Activated CD4-positive, alpha-beta T cell treated with anti-CD3 and anti-CD28 coated beads, Interleukin-2, Interleukin-4, amounts not matched to agents 100 ng/mL and 50 ng/mL, durations not matched to agents 16 hours and 8 hours (primary cell): ENCODE measurements around the gene NTN4.
"Not testable (repeated sequence)": the region's sequence is repeated elsewhere in the genome, so short reads cannot be mapped to it uniquely, and the experiment has no call there.

Experiments
- DNase-seq: peaks from one replicate; pipeline ENCODE4 v3.0.0-alpha.2; 2020; ENCODE audit warnings: low spot score

NTN4 gene

GRCh38 chr12:95755261-95755865, 35.2 kb downstream of the NTN4 start:
- no peak for DNase-seq

GRCh38 chr12:95746062-95746461, 44.5 kb downstream of the NTN4 start:
- DNase-seq = not testable (repeated sequence)

DNA sequence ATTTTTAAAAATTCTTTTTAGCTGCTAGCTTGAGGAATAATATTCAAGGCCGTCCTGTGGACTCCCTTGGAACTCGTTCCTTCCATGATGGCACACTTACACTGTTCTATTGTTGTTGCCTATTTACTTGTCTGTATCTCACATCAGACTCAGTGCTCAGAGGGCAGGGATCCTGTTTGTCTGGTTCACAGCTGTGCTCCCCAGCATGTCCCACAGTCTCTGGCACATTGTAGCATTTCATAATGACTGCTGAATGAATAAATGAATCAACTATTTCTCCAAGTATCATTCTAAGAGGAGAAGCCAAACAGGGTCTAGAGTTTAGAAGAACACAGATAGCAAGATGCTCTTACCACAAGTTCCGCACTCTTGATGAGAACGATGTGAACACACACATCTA, 48.0 kb downstream of the NTN4 start:
- no peak for DNase-seq

GRCh38 chr12:95741635-95742034, 48.9 kb downstream of the NTN4 start:
- DNase-seq = no peak

DNA sequence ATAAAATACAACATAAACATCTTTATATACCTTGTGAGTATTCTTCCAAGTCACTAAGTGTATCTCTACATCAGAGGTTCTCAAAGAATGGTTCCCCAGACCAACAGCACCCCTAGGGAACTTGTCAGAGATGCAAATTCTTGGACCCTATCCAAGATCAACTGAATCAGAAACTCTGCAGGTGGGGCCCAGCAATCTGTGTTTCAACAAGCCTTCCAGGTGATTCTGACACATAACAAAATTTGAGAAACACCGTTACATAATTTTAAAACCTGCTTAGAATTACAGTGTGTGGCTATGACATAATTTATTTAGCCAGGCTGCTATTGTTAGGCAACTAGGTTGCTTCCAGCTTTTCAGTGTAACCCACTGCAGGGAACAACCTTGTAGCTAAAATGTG, 49.8 kb downstream of the NTN4 start:
- no peak for DNase-seq

- no peak for DNase-seq
These were observed 50.8 kb downstream of the NTN4 start for GRCh38 chr12:95739561-95740313.

DNA sequence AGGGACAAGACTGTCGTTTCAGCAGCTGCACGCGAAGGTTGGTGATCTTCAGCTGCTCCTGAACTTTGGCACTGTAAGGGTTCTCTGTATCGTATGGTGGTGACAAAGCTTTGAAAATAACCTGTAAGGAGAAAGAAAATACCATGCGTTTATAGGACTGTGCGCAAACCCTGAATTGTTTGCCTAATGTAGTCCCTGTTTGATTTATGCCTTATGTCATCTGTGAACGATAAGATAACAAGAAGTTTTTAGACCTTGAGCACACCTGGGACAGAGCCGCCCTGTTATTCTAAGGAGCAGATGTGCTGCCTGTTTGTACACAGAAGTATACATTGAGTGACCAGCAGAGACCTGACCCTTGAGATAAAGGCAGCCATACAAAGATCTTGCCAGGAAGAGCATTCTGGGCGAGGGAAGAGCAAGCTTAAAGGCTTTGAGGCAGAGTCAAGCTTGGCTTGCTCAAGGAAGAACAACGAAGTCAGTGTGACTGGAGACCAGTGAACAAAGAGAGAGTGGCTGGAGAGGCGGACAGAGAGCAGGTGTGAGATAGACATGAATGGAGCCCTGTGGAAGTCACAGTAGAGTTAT, 52.4 kb downstream of the NTN4 start:
- DNase-seq = no peak

GRCh38 chr12:95736631-95737030, 53.9 kb downstream of the NTN4 start:
- no peak for DNase-seq

- not testable (repeated sequence) for DNase-seq
These were observed 54.8 kb downstream of the NTN4 start for GRCh38 chr12:95735728-95736127.

- DNase-seq = no peak
These were observed 57.3 kb downstream of the NTN4 start for GRCh38 chr12:95733141-95733825.

DNA sequence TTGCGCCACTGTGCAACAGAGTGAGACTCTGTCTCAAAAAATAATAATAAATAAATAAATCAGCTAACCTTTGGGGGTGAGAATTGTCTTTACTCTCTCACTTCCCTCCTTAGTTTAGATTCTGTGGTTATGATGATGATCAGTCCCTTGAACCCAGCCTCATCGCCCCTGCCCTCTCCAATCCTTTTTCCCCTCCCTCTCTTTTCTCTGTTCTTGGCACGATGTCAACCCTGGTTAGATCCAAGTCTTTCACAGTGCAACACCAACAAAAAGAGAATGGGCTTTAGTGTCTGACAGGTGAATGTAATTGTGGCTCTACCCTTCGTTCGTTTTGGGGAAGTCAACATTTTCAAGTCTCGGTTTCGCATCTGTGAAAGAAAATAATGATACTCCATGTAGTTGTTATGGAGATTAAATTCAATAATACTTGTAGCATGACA, 59.0 kb downstream of the NTN4 start:
- DNase-seq = no peak

GRCh38 chr12:95730457-95730856, 60.1 kb downstream of the NTN4 start:
- no peak for DNase-seq

- DNase-seq = no peak
These were observed 63.7 kb downstream of the NTN4 start for GRCh38 chr12:95726903-95727302.

GRCh38 chr12:95724767-95725166, 65.8 kb downstream of the NTN4 start:
- DNase-seq = no peak

GRCh38 chr12:95723693-95724384, 66.7 kb downstream of the NTN4 start:
- DNase-seq = no peak

- no peak for DNase-seq
These were observed 69.2 kb downstream of the NTN4 start for GRCh38 chr12:95721320-95721719.

DNA sequence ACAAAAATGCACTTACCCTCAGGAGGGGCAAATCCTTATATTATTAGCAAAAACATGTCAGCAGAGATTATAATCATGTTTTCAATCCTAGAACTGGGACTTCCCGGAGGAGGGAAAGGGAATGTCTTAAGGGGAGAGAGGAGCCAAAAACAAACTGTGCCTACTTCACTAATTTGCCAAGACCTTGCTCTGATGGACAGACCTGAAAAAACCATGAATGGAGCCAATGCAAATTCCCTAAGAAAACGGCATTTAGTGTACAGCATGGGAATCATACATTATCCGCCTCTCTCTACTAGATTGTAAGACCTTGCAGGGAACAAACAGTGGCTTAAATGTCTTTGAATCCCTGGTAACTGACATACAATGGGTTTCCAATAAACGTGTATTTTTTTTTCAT, 70.4 kb downstream of the NTN4 start:
- DNase-seq = no peak

DNA sequence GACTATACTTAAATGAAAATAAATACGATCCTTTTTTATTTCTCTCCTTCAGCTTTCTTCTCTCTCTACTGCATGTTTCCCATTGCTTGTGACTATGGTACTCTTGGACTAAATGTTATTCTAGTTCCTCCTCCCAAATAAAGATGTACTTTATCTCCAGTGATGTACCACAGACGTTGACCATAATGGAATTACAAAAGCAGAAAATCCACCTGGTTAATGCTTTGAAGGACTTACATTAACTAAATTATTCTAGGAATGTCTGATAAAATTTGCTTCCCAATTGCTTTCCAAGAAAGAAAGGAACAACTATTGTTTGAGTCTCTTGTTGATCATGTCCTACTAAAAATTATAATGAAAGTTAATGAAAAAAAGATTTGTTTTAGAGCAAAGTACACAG, 71.8 kb downstream of the NTN4 start:
- no peak for DNase-seq

- DNase-seq = no peak
These were observed 72.5 kb downstream of the NTN4 start for GRCh38 chr12:95718006-95718431.

DNA sequence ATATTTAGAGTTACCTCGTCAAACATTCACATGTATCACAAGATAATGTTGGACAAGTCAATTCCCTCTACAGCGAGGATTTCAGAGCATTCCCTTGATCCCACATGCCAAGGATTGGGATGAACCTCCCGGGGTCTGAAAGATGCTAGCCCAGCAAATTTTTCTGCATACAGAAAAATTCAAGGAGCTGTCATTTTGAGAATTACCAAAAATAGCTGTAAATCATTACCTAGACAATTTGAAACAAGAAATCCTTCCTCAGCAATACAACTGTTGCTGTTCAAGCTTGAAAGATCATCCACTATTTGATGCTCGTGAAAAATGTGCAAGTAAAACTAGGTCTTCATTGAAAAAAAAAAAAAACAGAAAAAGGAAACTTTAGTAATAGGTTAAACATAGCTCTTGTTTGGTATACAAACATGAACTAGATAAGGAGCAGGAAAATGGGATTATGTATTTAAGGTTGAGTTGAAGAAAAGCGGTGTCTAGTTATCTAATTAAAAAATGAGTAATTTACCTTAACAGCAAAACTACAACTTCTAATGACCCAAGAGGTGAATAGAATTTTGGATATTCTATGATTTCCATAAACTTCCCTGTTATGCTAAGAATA, 73.1 kb downstream of the NTN4 start:
- DNase-seq = no peak

GRCh38 chr12:95715177-95715576, 75.4 kb downstream of the NTN4 start:
- DNase-seq = no peak

- no peak for DNase-seq
These were observed 78.3 kb downstream of the NTN4 start for GRCh38 chr12:95712269-95712668.
